K562 (cell line): ENCODE measurements around the gene MAB21L4. TPM values are rescaled to one million over a fixed set of nuclear protein-coding genes. Genes with fewer than 3 reads are reported as not detected.

ENCODE experiments used
- ATAC-seq: fragments of 200-7000 bp; cut with Tn5 transposase; 3 replicates; pipeline ENCODE4 v1.9.1; 2020; ENCODE audit warnings: moderate library complexity
- BruUV-seq: library from RNA; stranded (reverse); fragments of 400-500 nt; replicated peaks from 2 replicates; lab custom pipeline; 2021; lab: Mats Ljungman, UMichigan
- CTCF ChIA-PET: fragments of 300-600 bp; formaldehyde crosslinking; extraction: SDS; loops from one replicate; lab custom pipeline; 2021; ENCODE audit warnings: low intra/inter-chr PET ratio; lab: Yijun Ruan, JAX
- POLR2A ChIA-PET: fragments of 300-600, 350-650 bp; sonication (Branson Sonifier 250); formaldehyde crosslinking; extraction: SDS; loops from one replicate; lab custom pipeline; 2021; ENCODE audit warnings: antibody characterized with exemption, inconsistent platforms; lab: Yijun Ruan, JAX
- DNase-seq, 4 experiments: peaks; one replicate each; pipeline versions ENCODE4 v3.0.0 to v3.0.0-alpha.2; 2011 to 2018; ENCODE audit warnings: low spot score in 3 of 4, mixed read lengths in 3 of 4; ENCODE audit errors: extremely low read depth in 1 of 4
- FAIRE-seq: peaks from 2 replicates; lab custom pipeline; 2011; peaks lifted over from hg19 to GRCh38; lab: Jason Lieb, UNC
- H2AFZ ChIP-seq: 2 replicates; pipeline ENCODE4 v1.6.0; 2011; ENCODE audit warnings: low read depth, low read length, control low read depth, inconsistent platforms
- H3K27ac ChIP-seq: fragments of 200-600 bp; 3 replicates; pipeline ENCODE4 v1.8.0; 2011; ENCODE audit warnings: low read depth, mild to moderate bottlenecking, control low read depth, inconsistent platforms, low read length, moderate library complexity, mixed read lengths; ENCODE audit errors: extremely low read depth
- H3K27me3 ChIP-seq, 2 experiments: fragments of 300-600 bp in 1 of 2; 2 replicates in 1 of 2; 3 replicates in 1 of 2; pipeline versions ENCODE4 v1.6.0 to v1.8.0; 2011; ENCODE audit warnings: inconsistent platforms in 2 of 2, low read length in 2 of 2, mild to moderate bottlenecking in 1 of 2, mixed read lengths in 1 of 2, moderate library complexity in 1 of 2; ENCODE audit not compliant: control insufficient read depth in 2 of 2, insufficient read depth in 2 of 2
- H3K36me3 ChIP-seq: fragments of 300-600 bp; 3 replicates; pipeline ENCODE4 v1.8.0; 2011; ENCODE audit warnings: mild to moderate bottlenecking, low read length, inconsistent platforms; ENCODE audit not compliant: control insufficient read depth, insufficient read depth
- H3K4me1 ChIP-seq, 2 experiments: fragments of 200-600 bp in 1 of 2; replicated peaks in 1 of 2; 2 replicates in 1 of 2; 3 replicates in 1 of 2; pipeline versions ENCODE4 v1.5.1 to v1.8.0; 2011; ENCODE audit warnings: inconsistent platforms in 2 of 2, low read length in 2 of 2, mild to moderate bottlenecking in 1 of 2, mixed read lengths in 1 of 2, moderate library complexity in 1 of 2; ENCODE audit not compliant: control insufficient read depth in 2 of 2, insufficient read depth in 2 of 2
- H3K4me2 ChIP-seq: 2 replicates; pipeline ENCODE4 v1.6.1; 2011; ENCODE audit warnings: low read length, control low read depth, inconsistent platforms, mixed read lengths; ENCODE audit not compliant: insufficient read depth
- H3K4me3 ChIP-seq: fragments of 200-600 bp; sonication (generic), shearing (Covaris generic); 2 replicates; pipeline ENCODE4 v1.5.1; 2016; ENCODE audit warnings: control low read depth, inconsistent platforms
- H3K79me2 ChIP-seq: fragments of 200-600 bp; 3 replicates; pipeline ENCODE4 v1.8.0; 2011; ENCODE audit warnings: low read length, inconsistent platforms; ENCODE audit not compliant: control insufficient read depth, insufficient read depth
- H3K9ac ChIP-seq, 2 experiments: 2 replicates each; pipeline versions ENCODE4 v1.6.0 to v1.6.1; 2011; ENCODE audit warnings: low read depth in 2 of 2, low read length in 2 of 2, control low read depth in 1 of 2, inconsistent platforms in 1 of 2, mild to moderate bottlenecking in 1 of 2, mixed read lengths in 1 of 2; ENCODE audit not compliant: insufficient read depth in 1 of 2
- H3K9me1 ChIP-seq: one replicate; pipeline ENCODE4 v1.6.0; 2011; ENCODE audit warnings: inconsistent platforms, mild to moderate bottlenecking, low read length, moderate library complexity; ENCODE audit not compliant: control insufficient read depth, insufficient read depth
- H3K9me3 ChIP-seq: replicated peaks from 2 replicates; pipeline ENCODE4 v1.5.1; 2011; ENCODE audit warnings: low read depth, low read length, inconsistent platforms; ENCODE audit not compliant: control insufficient read depth, insufficient read depth
- H4K20me1 ChIP-seq: replicated peaks from 2 replicates; pipeline ENCODE4 v1.6.1; 2011; ENCODE audit warnings: low read length, inconsistent platforms, mixed read lengths; ENCODE audit not compliant: control insufficient read depth, insufficient read depth
- HMG20A ChIP-seq: fragments of 450-650 bp; formaldehyde crosslinking; conservative IDR thresholded peaks from 2 replicates; pipeline ENCODE4 v1.4.0; 2020; ENCODE audit warnings: mild to moderate bottlenecking, mixed read lengths
- KLF1 ChIP-seq: fragments of 450-650 bp; IDR thresholded peaks from 2 replicates; pipeline ENCODE4 v1.6.1; 2016; ENCODE audit warnings: missing genetic modification characterization, missing compliant biosample characterization
- WGBS: fragments of 100-300 bp; shearing (Covaris generic); methylation state at CpG from one replicate; pipeline ENCODE4 v1.1.6; 2016; ENCODE audit warnings: low coverage, mixed read lengths; ENCODE audit not compliant: insufficient coverage; ENCODE audit errors: missing lambda C conversion rate; 5-methylcytosine and 5-hydroxymethylcytosine counted together
- in situ Hi-C: fragments of 300-500 bp; cut with MboI; formaldehyde crosslinking; loops from 4 replicates; pipeline ENCODE4 v1.15.0; 2018; ENCODE audit warnings: inconsistent platforms, mixed read lengths
- intact Hi-C: fragments of 100-400 bp; cut with micrococcal nuclease; formaldehyde crosslinking; loops from 2 replicates; pipeline ENCODE4 v1.14.2; 2022
- polyA plus RNA-seq, 8 experiments: library from polyadenylated mRNA; depleted of rRNA in 4 of 8; stranded (reverse) in 5 of 8; unstranded in 3 of 8; fragments of >200 nt; fragmentation: Nextera tagmentation in 2 of 8; fragmentation: Illumina TruSeq in 1 of 8; extraction: Ambion mirVana in 2 of 8; extraction: Trizol in 1 of 8; gene quantifications; 2 replicates each; pipeline versions ENCODE4 v1.2.1 to v1.2.3, GENCODE V29; 2011 to 2014; ENCODE audit warnings: inconsistent platforms in 1 of 8, missing spikeins in 1 of 8
- total RNA-seq, 7 experiments: library from RNA; depleted of rRNA in 6 of 7; stranded (reverse); fragments of >200 nt in 6 of 7; fragmentation: Illumina TruSeq in 2 of 7; extraction: Trizol in 2 of 7; gene quantifications; 2 replicates each; pipeline versions ENCODE4 v1.2.1 to v1.2.3, GENCODE V29; 2011 to 2021; ENCODE audit warnings: low replicate concordance in 1 of 7
- TF ChIP-seq, protein P1 (sequence below): fragments of 450-650 bp; IDR thresholded peaks from 2 replicates; pipeline ENCODE4 v1.7.1; 2018; ENCODE audit warnings: mild to moderate bottlenecking, low read depth; ENCODE audit not compliant: partially characterized antibody

Gene MAB21L4
- total and polyA plus RNA-seq, 9 of the 15 experiments (the other 6 are each of a cell fraction or from before 2014, with no cell fraction given): 0.03 TPM; not detected in 8

GRCh38 chr2:240925191-240925567 lies 29.2 kb upstream of the MAB21L4 start (continued):
- TF ChIP-seq KLF1 (tag): no peak
- TF ChIP-seq, all 486 proteins: peak for 0

DNA sequence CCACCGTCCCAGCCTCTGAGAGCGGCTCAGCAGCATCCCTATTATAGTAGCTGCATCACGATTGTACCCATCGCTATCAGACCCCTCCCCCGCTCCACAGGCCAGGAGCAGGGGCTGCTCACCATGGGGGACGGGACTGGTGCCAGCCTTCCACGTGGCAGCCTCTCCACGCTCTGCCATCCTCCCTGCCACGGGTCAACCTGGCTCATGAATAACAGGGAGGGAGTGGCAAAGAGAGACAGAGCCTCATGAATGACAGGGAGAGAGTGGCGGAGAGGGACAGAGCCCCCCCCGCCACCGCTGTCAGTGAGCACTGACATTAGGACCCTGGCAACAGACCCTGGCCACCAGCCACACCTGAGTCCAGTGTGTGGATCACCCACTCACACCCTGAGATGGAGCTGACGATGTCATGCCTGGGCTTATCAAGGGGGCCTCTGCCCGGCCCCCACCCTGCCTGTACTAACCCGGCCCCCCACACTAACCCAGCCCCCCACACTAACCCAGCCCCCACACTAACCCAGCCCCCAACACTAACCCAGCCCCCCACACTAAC lies 27.1 kb upstream of the MAB21L4 start:
- Histone ChIP-seq H3K79me2 (no peaks in the 10 kb centered on the region), H3K27me3 (peaks cover 0 to 30% of the 10 kb centered on the region in 2 experiments; a peak in 2 of 5 replicates), H3K9me3 (no peaks in the 10 kb centered on the region), H3K4me1 (peaks cover 0 to 17% of the 10 kb centered on the region in 2 experiments; a peak in 2 of 5 replicates), H3K9ac (no peak overlapping the region), H4K20me1 (peaks cover 6% of the 10 kb centered on the region), H3K9me1 (no peaks in the 10 kb centered on the region), H3K4me2 (no peak overlapping the region), H3K27ac (no peak overlapping the region), H3K4me3 (no peak overlapping the region), H2AFZ (no peak overlapping the region), H3K36me3 (no peaks in the 10 kb centered on the region)
- TF ChIP-seq HMG20A (CRISPR knock-in tag): no peak
- TF ChIP-seq, protein P1, sequence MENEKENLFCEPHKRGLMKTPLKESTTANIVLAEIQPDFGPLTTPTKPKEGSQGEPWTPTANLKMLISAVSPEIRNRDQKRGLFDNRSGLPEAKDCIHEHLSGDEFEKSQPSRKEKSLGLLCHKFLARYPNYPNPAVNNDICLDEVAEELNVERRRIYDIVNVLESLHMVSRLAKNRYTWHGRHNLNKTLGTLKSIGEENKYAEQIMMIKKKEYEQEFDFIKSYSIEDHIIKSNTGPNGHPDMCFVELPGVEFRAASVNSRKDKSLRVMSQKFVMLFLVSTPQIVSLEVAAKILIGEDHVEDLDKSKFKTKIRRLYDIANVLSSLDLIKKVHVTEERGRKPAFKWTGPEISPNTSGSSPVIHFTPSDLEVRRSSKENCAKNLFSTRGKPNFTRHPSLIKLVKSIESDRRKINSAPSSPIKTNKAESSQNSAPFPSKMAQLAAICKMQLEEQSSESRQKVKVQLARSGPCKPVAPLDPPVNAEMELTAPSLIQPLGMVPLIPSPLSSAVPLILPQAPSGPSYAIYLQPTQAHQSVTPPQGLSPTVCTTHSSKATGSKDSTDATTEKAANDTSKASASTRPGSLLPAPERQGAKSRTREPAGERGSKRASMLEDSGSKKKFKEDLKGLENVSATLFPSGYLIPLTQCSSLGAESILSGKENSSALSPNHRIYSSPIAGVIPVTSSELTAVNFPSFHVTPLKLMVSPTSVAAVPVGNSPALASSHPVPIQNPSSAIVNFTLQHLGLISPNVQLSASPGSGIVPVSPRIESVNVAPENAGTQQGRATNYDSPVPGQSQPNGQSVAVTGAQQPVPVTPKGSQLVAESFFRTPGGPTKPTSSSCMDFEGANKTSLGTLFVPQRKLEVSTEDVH: no peak
- FAIRE-seq (no peak), DNase-seq (no peak), ATAC-seq (no peak)
- in situ Hi-C loops: no loop called here
- WGBS: 23% methylated on average over 11 of the region's 15 CpGs
- CTCF ChIA-PET: no interaction called here
- no TSS peak for BruUV-seq
- POLR2A ChIA-PET: interaction anchor here (0.6 kb wide), 1 partner anchor 39 kb away, joined by 3 read pairs; no protein-coding TSS in a partner anchor
- intact Hi-C loops: no loop called here
